Endothelial cell of umbilical vein (primary cell): ENCODE results near the gene NDUFS3. TPM values are rescaled to one million over a fixed set of nuclear protein-coding genes. Genes with fewer than 3 reads are reported as not detected.

ENCODE experiments used
- BruUV-seq: library from RNA; stranded (reverse); fragments of 400-500 nt; replicated peaks from 2 replicates; lab custom pipeline; 2021; lab: Mats Ljungman, UMichigan
- CTCF ChIA-PET: fragments of 300-600, 350-600 bp; sonication (Branson Sonifier 250); formaldehyde crosslinking; loops from one replicate; lab custom pipeline; 2021; ENCODE audit warnings: antibody characterized with exemption, inconsistent platforms; lab: Charles Lee
- POLR2A ChIA-PET: fragments of 300-600, 350-600 bp; sonication (Branson Sonifier 250); formaldehyde crosslinking; loops from one replicate; lab custom pipeline; 2021; ENCODE audit warnings: antibody characterized with exemption, inconsistent platforms; lab: Charles Lee
- DNase-seq: peaks from one replicate; pipeline ENCODE4 v3.0.0-alpha.2; 2011; ENCODE audit warnings: low read depth, low spot score
- FAIRE-seq: peaks from 2 replicates; lab custom pipeline; 2011; peaks lifted over from hg19 to GRCh38; lab: Jason Lieb, UNC
- H2AFZ ChIP-seq: 2 replicates; pipeline ENCODE4 v1.6.0; 2012; ENCODE audit warnings: low read depth, low read length, control low read depth, inconsistent platforms
- H3K27ac ChIP-seq: 2 replicates; pipeline ENCODE4 v1.5.1; 2011; ENCODE audit warnings: low read depth, mild to moderate bottlenecking, control low read depth, low read length, moderate library complexity; ENCODE audit not compliant: insufficient read depth
- H3K27me3 ChIP-seq, 2 experiments: 2 replicates each; pipeline versions ENCODE4 v1.6.0 to v1.6.1; 2011; ENCODE audit warnings: low read length in 2 of 2, mixed read lengths in 1 of 2; ENCODE audit not compliant: control insufficient read depth in 2 of 2, insufficient read depth in 2 of 2
- H3K36me3 ChIP-seq, 2 experiments: 2 replicates in 1 of 2; 3 replicates in 1 of 2; pipeline ENCODE4 v1.5.1; 2011; ENCODE audit warnings: low read length in 2 of 2, mild to moderate bottlenecking in 1 of 2, moderate library complexity in 1 of 2; ENCODE audit not compliant: control insufficient read depth in 2 of 2, insufficient read depth in 2 of 2; ENCODE audit errors: extremely low read depth in 1 of 2
- H3K4me1 ChIP-seq: 3 replicates; pipeline ENCODE4 v1.5.1; 2011; ENCODE audit warnings: mild to moderate bottlenecking, low read length; ENCODE audit not compliant: control insufficient read depth, insufficient read depth; ENCODE audit errors: extremely low read depth
- H3K4me2 ChIP-seq: 2 replicates; pipeline ENCODE4 v1.6.1; 2011; ENCODE audit warnings: low read length, control low read depth, mixed read lengths; ENCODE audit not compliant: insufficient read depth
- H3K4me3 ChIP-seq, 3 experiments: fragments of 200-600 bp in 1 of 3; sonication (generic), shearing (Covaris generic) in 1 of 3; replicated peaks in 1 of 3; 2 replicates each; pipeline ENCODE4 v1.5.1; 2011 to 2016; ENCODE audit warnings: control low read depth in 3 of 3, low read length in 3 of 3, mild to moderate bottlenecking in 2 of 3, inconsistent platforms in 1 of 3, low read depth in 1 of 3, moderate library complexity in 1 of 3; ENCODE audit not compliant: insufficient read depth in 1 of 3
- H3K79me2 ChIP-seq: 2 replicates; pipeline ENCODE4 v1.6.0; 2012; ENCODE audit warnings: low read length, inconsistent platforms; ENCODE audit not compliant: control insufficient read depth, insufficient read depth
- H3K9ac ChIP-seq: replicated peaks from 2 replicates; pipeline ENCODE3; 2011; ENCODE audit warnings: low read length, control low read depth; ENCODE audit not compliant: insufficient read depth; ENCODE audit errors: extremely low read depth
- H3K9me1 ChIP-seq: replicated peaks from 3 replicates; pipeline ENCODE4 v1.6.0; 2011; ENCODE audit warnings: mild to moderate bottlenecking, low read length; ENCODE audit not compliant: control insufficient read depth, insufficient read depth; ENCODE audit errors: extremely low read depth
- H3K9me3 ChIP-seq: replicated peaks from 2 replicates; pipeline ENCODE4 v1.5.1; 2012; ENCODE audit warnings: low read length, inconsistent platforms; ENCODE audit not compliant: control insufficient read depth, insufficient read depth
- H4K20me1 ChIP-seq: replicated peaks from 2 replicates; pipeline ENCODE3; 2011; ENCODE audit warnings: mild to moderate bottlenecking, low read length; ENCODE audit not compliant: control insufficient read depth, insufficient read depth; ENCODE audit errors: extremely low read depth
- EZH2 ChIP-seq: IDR thresholded peaks from 2 replicates; pipeline ENCODE4 v1.6.1; 2012; ENCODE audit warnings: borderline replicate concordance, low read depth, mild to moderate bottlenecking, moderate library complexity, low read length, inconsistent platforms; ENCODE audit not compliant: severe bottlenecking
- FOS ChIP-seq: IDR thresholded peaks from 2 replicates; pipeline ENCODE4 v1.6.1; 2011; ENCODE audit warnings: mild to moderate bottlenecking, low read length, moderate library complexity, borderline replicate concordance; ENCODE audit not compliant: insufficient read depth
- GATA2 ChIP-seq: IDR thresholded peaks from 2 replicates; pipeline ENCODE4 v1.7.0; 2011; ENCODE audit warnings: low read depth, mild to moderate bottlenecking, moderate library complexity, mixed read lengths, low read length; ENCODE audit not compliant: insufficient read length, insufficient read depth
- JUN ChIP-seq: IDR thresholded peaks from 2 replicates; pipeline ENCODE4 v1.6.1; 2011; ENCODE audit warnings: borderline replicate concordance, low read depth; ENCODE audit not compliant: insufficient read length, insufficient read depth
- MYC ChIP-seq: IDR thresholded peaks from one replicate; pipeline ENCODE4 v1.6.1; 2011; ENCODE audit warnings: mild to moderate bottlenecking, low read depth, low read length
- POLR2A ChIP-seq: IDR thresholded peaks from 2 replicates; pipeline ENCODE4 v1.6.1; 2012; ENCODE audit warnings: low read depth, mild to moderate bottlenecking, control low read depth, low read length
- POLR2AphosphoS5 ChIP-seq: IDR thresholded peaks from 2 replicates; pipeline ENCODE4 v1.6.1; 2012; ENCODE audit warnings: low read depth, mild to moderate bottlenecking, control low read depth, low read length, moderate library complexity; ENCODE audit not compliant: insufficient read depth
- dilution Hi-C: fragments of 300-500 bp; cut with MboI; formaldehyde crosslinking; loops from one replicate; pipeline ENCODE4 v1.15.0; 2019; ENCODE audit warnings: low sequenced_read_pairs; ENCODE audit not compliant: extremely low pct_ligation_motif_present
- intact Hi-C: fragments of 100-400 bp; cut with micrococcal nuclease; formaldehyde crosslinking; loops from one replicate; pipeline ENCODE4 v1.10.0; 2022
- polyA plus RNA-seq, 4 experiments: library from polyadenylated mRNA; depleted of rRNA in 3 of 4; stranded (reverse) in 3 of 4; unstranded in 1 of 4; fragments of >200 nt; gene quantifications; 2 replicates each; pipeline versions ENCODE4 v1.2.1 to v1.2.3, GENCODE V29; 2011 to 2012; ENCODE audit warnings: missing spikeins in 1 of 4
- total RNA-seq: library from RNA; stranded (reverse); gene quantifications from 2 replicates; pipeline ENCODE4 v1.2.3, GENCODE V29; 2021
- TF ChIP-seq, protein P1 (sequence below): IDR thresholded peaks from 2 replicates; pipeline ENCODE4 v1.6.1; 2011; ENCODE audit not compliant: insufficient read depth, insufficient read length
- TF ChIP-seq, protein P2 (sequence below), 2 donors: IDR thresholded peaks; 1 replicate in 1 of 2; 2 replicates in 1 of 2; pipeline ENCODE4 v1.5.1; 2011; ENCODE audit warnings: low read length in 2 of 2, mild to moderate bottlenecking in 2 of 2, moderate library complexity in 2 of 2, control low read depth in 1 of 2, inconsistent platforms in 1 of 2, low read depth in 1 of 2; ENCODE audit not compliant: insufficient read depth in 1 of 2; ENCODE audit errors: extremely low read depth in 1 of 2

Gene NDUFS3
- total and polyA plus RNA-seq, 2 donors (not counting 3 experiments of a cell fraction or from before 2014, with no cell fraction given), result 99.7 to 169 TPM

DNA sequence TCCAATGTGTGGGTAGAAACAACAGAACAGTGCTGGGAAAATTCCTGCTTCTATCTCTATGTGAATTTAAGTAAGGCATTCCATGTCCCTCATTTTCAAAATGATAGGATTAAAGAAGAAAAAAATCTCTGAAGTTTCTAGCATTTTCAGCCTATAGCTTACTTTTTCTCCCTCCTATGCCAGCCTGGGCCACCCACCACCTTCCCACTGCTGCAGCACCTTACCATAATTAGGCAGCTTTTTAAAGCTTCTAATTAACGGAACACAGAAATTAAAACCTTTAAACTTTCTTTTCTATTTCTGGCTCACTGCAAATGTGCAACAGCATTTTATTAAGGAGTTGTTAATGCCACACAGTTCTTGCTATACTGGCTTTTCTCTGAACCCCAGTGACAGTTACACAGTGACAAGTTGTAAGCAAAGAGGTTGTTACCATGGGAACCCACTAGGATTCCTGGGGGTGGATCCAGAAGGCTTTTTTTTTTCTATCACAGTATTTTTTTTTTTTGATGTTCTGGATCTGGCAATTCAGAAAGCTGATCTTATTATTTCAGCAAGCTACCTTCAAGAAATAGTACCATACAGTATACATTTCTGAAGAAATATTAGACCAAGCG, 46.2 kb upstream of the NDUFS3 start:
- H3K36me3 ChIP-seq, result no peaks in the 10 kb centered on the region
- POLR2A ChIA-PET, result no interaction called here
- DNase-seq (no peak), FAIRE-seq (no peak)
- no peaks in the 10 kb centered on the region for H3K4me1 ChIP-seq
- intact Hi-C loops (no loop called here), dilution Hi-C loops (no loop called here)
- no peak overlapping the region for H3K4me3 ChIP-seq
- no peaks in the 10 kb centered on the region for H3K27me3 ChIP-seq
- no peaks in the 10 kb centered on the region for H3K9me1 ChIP-seq
- BruUV-seq, result no TSS peak
- H3K27ac ChIP-seq, result no peak overlapping the region
- no peak overlapping the region for H3K9ac ChIP-seq
- peaks cover 100% of the 10 kb centered on the region for H3K79me2 ChIP-seq
- TF ChIP-seq, protein P1, sequence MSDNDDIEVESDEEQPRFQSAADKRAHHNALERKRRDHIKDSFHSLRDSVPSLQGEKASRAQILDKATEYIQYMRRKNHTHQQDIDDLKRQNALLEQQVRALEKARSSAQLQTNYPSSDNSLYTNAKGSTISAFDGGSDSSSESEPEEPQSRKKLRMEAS, result no peak
- no peak for TF ChIP-seq POLR2A
- TF ChIP-seq FOS, result no peak
- TF ChIP-seq GATA2, result no peak
- TF ChIP-seq, protein P2, sequence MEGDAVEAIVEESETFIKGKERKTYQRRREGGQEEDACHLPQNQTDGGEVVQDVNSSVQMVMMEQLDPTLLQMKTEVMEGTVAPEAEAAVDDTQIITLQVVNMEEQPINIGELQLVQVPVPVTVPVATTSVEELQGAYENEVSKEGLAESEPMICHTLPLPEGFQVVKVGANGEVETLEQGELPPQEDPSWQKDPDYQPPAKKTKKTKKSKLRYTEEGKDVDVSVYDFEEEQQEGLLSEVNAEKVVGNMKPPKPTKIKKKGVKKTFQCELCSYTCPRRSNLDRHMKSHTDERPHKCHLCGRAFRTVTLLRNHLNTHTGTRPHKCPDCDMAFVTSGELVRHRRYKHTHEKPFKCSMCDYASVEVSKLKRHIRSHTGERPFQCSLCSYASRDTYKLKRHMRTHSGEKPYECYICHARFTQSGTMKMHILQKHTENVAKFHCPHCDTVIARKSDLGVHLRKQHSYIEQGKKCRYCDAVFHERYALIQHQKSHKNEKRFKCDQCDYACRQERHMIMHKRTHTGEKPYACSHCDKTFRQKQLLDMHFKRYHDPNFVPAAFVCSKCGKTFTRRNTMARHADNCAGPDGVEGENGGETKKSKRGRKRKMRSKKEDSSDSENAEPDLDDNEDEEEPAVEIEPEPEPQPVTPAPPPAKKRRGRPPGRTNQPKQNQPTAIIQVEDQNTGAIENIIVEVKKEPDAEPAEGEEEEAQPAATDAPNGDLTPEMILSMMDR (IDR thresholded peaks at IDR 0.05; ENCODE audit: extremely low read depth in 1 of 2, insufficient read depth in 1 of 2, low read depth in 1 of 2, low read length in 2 of 2), result no peak
- TF ChIP-seq POLR2AphosphoS5, result no peak
- no peak for TF ChIP-seq JUN
- no peak for TF ChIP-seq MYC
- no peak for TF ChIP-seq EZH2
- CTCF ChIA-PET, result interaction anchor here (1.0 to 1.5 kb wide), 2 partner anchors 8 to 19 kb away, joined by 3 to 4 read pairs; no protein-coding TSS in a partner anchor
- H2AFZ ChIP-seq, result no peak overlapping the region
- no peak overlapping the region for H3K4me2 ChIP-seq
- no peaks in the 10 kb centered on the region for H3K9me3 ChIP-seq
- H4K20me1 ChIP-seq, result peaks cover 10% of the 10 kb centered on the region
